Right atrium auricular region (tissue), 2 donors: Measurements from ENCODE around the gene ADGRL4. TPM values are rescaled to one million over a fixed set of nuclear protein-coding genes. Genes with fewer than 3 reads are reported as not detected.
"Not testable (repeated sequence)": the region's sequence is repeated elsewhere in the genome, so short reads cannot be mapped to it uniquely, and the experiment has no call there.

ENCODE experiments used
- DNase-seq: peaks from one replicate; pipeline ENCODE4 v3.0.0-alpha.2; 2019; ENCODE audit warnings: low spot score
- H3K27ac ChIP-seq, 2 donors: fragments of 200-600 bp; sonication (generic); 1 replicate in 1 of 2; 2 replicates in 1 of 2; pipeline ENCODE4 v1.5.1; 2016 to 2019
- H3K27me3 ChIP-seq, 2 donors: fragments of 200-600 bp; sonication (generic); one replicate each; pipeline versions ENCODE4 v1.5.1 to v1.6.0; 2017 to 2019
- H3K36me3 ChIP-seq: fragments of 200-600 bp; sonication (generic); one replicate; pipeline ENCODE4 v1.5.1; 2016
- H3K4me1 ChIP-seq, 2 donors: fragments of 200-600 bp; sonication (generic); one replicate each; pipeline versions ENCODE4 v1.5.1 to v1.6.0; 2017 to 2019
- H3K4me3 ChIP-seq, 2 donors: fragments of 200-600 bp; sonication (generic); 1 replicate in 1 of 2; 2 replicates in 1 of 2; pipeline ENCODE4 v1.5.1; 2017 to 2019; ENCODE audit warnings: mild to moderate bottlenecking in 1 of 2, moderate library complexity in 1 of 2
- H3K9me3 ChIP-seq, 2 donors: fragments of 200-600 bp; sonication (generic); one replicate each; pipeline ENCODE4 v1.5.1; 2019
- CTCF ChIP-seq, 2 donors: fragments of 200-600 bp; sonication (generic); IDR thresholded peaks; one replicate each; pipeline ENCODE4 v1.5.1; 2019; ENCODE audit warnings: antibody characterized with exemption in 2 of 2
- total RNA-seq, 2 donors: library from RNA; depleted of rRNA; stranded (reverse); fragments of >200 nt; gene quantifications; one replicate each; pipeline ENCODE4 v1.1.0, GENCODE V29; 2016

The ADGRL4 gene
- total RNA-seq, 2 donors from 2014 or later = 15.1 to 28.2 TPM

GRCh38 chr1:78972723-78973122 lies 33.8 kb downstream of the ADGRL4 start:
- TF ChIP-seq CTCF (IDR thresholded peaks at IDR 0.05) = no peak
- no peak for DNase-seq
- H3K27ac ChIP-seq = no peak overlapping the region

GRCh38 chr1:78967091-78967490 lies 39.4 kb downstream of the ADGRL4 start:
- not testable (repeated sequence) for H3K4me3 ChIP-seq, H3K27me3 ChIP-seq, H3K36me3 ChIP-seq, H3K4me1 ChIP-seq, H3K27ac ChIP-seq, DNase-seq
- H3K9me3 ChIP-seq = peaks cover 0 to 15% of the 10 kb centered on the region in 2 donors

More at GRCh38 chr1:78972723-78973122, 33.8 kb downstream of the ADGRL4 start:
- Histone ChIP-seq H3K4me1 (no peaks in the 10 kb centered on the region), H3K27me3 (no peaks in the 10 kb centered on the region), H3K9me3 (peaks cover 0 to 3% of the 10 kb centered on the region in 2 donors), H3K4me3 (no peak overlapping the region), H3K36me3 (no peaks in the 10 kb centered on the region)

- Histone ChIP-seq H3K9me3 (no peaks in the 10 kb centered on the region), H3K27ac (no peak overlapping the region), H3K4me3 (no peak overlapping the region), H3K36me3 (no peaks in the 10 kb centered on the region), H3K4me1 (no peaks in the 10 kb centered on the region), H3K27me3 (no peaks in the 10 kb centered on the region)
- DNase-seq = no peak
- TF ChIP-seq CTCF (IDR thresholded peaks at IDR 0.05) = no peak
Measured at GRCh38 chr1:78958711-78959110, 47.8 kb downstream of the ADGRL4 start.

GRCh38 chr1:78950826-78951225 lies 55.7 kb downstream of the ADGRL4 start:
- Histone ChIP-seq H3K9me3 (no peaks in the 10 kb centered on the region), H3K27ac (no peak overlapping the region), H3K4me1 (no peaks in the 10 kb centered on the region), H3K36me3 (no peaks in the 10 kb centered on the region), H3K4me3 (no peak overlapping the region), H3K27me3 (no peaks in the 10 kb centered on the region)
- DNase-seq = no peak
- no peak for TF ChIP-seq CTCF (IDR thresholded peaks at IDR 0.05)

GRCh38 chr1:78949227-78949626 lies 57.3 kb downstream of the ADGRL4 start:
- Histone ChIP-seq H3K36me3 (no peaks in the 10 kb centered on the region), H3K4me1 (no peaks in the 10 kb centered on the region), H3K27me3 (no peaks in the 10 kb centered on the region), H3K27ac (no peak overlapping the region), H3K4me3 (no peak overlapping the region), H3K9me3 (no peaks in the 10 kb centered on the region)
- DNase-seq = no peak
- no peak for TF ChIP-seq CTCF (IDR thresholded peaks at IDR 0.05)

- no peak overlapping the region for H3K4me3 ChIP-seq
- TF ChIP-seq CTCF (IDR thresholded peaks at IDR 0.05) = no peak
- DNase-seq = no peak
- H3K27ac ChIP-seq = no peak overlapping the region
- H3K9me3 ChIP-seq = no peaks in the 10 kb centered on the region
- no peaks in the 10 kb centered on the region for H3K4me1 ChIP-seq
- no peaks in the 10 kb centered on the region for H3K36me3 ChIP-seq
- no peaks in the 10 kb centered on the region for H3K27me3 ChIP-seq
Measured at GRCh38 chr1:78919150-78919549, 87.4 kb downstream of the ADGRL4 start.
